ENCODE measurements around the gene OR13G1.
"Not testable (repeated sequence)": the region's sequence is repeated elsewhere in the genome, so short reads cannot be mapped to it uniquely, and the experiment has no call there.

Gene OR13G1, protein sequence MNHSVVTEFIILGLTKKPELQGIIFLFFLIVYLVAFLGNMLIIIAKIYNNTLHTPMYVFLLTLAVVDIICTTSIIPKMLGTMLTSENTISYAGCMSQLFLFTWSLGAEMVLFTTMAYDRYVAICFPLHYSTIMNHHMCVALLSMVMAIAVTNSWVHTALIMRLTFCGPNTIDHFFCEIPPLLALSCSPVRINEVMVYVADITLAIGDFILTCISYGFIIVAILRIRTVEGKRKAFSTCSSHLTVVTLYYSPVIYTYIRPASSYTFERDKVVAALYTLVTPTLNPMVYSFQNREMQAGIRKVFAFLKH

DNA sequence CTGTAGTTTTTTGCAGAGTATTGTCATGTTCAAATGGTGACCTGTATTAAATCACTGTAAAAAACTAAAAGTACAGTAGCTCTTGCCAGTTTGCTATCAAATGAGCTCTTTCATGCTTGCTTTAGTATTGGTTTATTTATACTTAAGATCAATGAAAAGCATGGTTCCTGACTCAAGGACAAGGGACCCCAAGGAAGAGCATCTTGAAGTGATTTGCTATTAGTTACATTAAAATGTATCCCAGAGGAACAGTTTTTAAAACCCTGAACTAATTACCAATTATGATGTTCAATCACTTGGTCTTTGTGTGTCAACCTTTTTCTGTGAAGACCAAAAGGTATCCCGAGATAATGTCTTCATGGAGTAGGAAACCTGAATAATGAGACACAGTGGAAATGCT lies at the start of gene OR13G1:
OR13G1 (minus strand) TSS at position 101 of the 400 bp plus-strand sequence. CDS start 6,698 bp downstream, outside the sequence.
- Mint-ChIP-seq H3K4me3 (no peak within 1 kb of the TSS), H3K27me3 (no peaks in the 10 kb centered on the region), H3K4me1 (no peaks in the 10 kb centered on the region), H3K36me3 (ENCODE audit: insufficient read depth) (no peaks in the 10 kb centered on the region), H3K27ac (ENCODE audit: low read depth) (no peak within 1 kb of the TSS), H3K9me3 (no peaks in the 10 kb centered on the region)
- no peak for DNase-seq (ENCODE audit: low spot score in 2 of 2)
- ATAC-seq (replicated peaks; ENCODE audit: extremely low read depth, poor library complexity, severe bottlenecking), result no peak

DNA sequence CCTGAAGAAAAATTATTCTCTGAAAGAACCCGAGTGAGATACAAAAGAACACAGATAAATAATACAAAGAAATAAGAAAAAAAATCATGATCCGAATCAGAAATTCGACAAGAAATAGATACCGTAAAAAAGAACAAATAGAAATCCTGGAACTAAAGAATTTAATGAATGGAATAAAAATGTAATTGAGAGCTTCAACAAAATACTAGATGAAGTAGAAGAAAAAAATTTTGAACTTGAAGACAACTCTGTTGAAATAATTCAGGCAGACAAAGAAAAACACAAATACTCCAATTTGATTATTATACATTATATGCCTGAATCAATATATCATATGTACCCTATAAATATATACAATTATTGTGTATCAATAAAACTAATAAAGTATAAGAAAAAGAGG lies 41.7 kb upstream of the OR13G1 start:
- no peaks in the 10 kb centered on the region for H3K36me3 Mint-ChIP-seq (ENCODE audit: insufficient read depth)
- no peaks in the 10 kb centered on the region for H3K4me1 Mint-ChIP-seq
- no peak overlapping the region for H3K4me3 Mint-ChIP-seq
- peaks cover 26% of the 10 kb centered on the region for H3K9me3 Mint-ChIP-seq
- DNase-seq (ENCODE audit: low spot score in 2 of 2) (no peak), ATAC-seq (replicated peaks; ENCODE audit: extremely low read depth, poor library complexity, severe bottlenecking) (no peak)
- H3K27me3 Mint-ChIP-seq, result no peaks in the 10 kb centered on the region
- H3K27ac Mint-ChIP-seq (ENCODE audit: low read depth), result no peak overlapping the region

DNA sequence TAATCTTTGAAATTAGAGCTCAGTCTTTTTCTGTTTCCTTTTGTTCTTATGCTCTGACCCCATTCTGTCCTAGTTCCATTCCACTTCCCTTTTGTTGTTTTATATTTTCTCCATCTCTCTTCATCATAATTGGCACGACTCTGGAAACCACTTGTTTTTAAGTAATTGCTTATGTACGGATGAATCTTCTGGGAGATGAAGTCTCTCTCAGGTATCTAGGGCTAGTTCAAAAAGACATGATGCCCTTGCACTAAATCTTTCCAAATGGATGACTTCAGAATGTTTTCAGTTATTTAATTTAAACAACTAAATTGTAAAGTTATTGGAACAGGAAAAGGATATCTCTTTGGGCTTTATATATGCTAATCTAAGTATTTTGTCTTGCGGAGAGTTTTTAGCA lies 37.0 kb upstream of the OR13G1 start, which contains the start of gene OR6F1:
OR6F1 (minus strand) TSS at position 101 of the 400 bp plus-strand sequence. CDS start 3,891 bp downstream, outside the sequence.
- H3K27me3 Mint-ChIP-seq, result no peaks in the 10 kb centered on the region
- H3K9me3 Mint-ChIP-seq, result peaks cover 21% of the 10 kb centered on the region
- H3K36me3 Mint-ChIP-seq (ENCODE audit: insufficient read depth), result no peaks in the 10 kb centered on the region
- H3K4me3 Mint-ChIP-seq, result no peak within 1 kb of the TSS
- ATAC-seq (replicated peaks; ENCODE audit: extremely low read depth, poor library complexity, severe bottlenecking) (no peak), DNase-seq (ENCODE audit: low spot score in 2 of 2) (no peak)
- no peak within 1 kb of the TSS for H3K27ac Mint-ChIP-seq (ENCODE audit: low read depth)
- H3K4me1 Mint-ChIP-seq, result no peaks in the 10 kb centered on the region

DNA sequence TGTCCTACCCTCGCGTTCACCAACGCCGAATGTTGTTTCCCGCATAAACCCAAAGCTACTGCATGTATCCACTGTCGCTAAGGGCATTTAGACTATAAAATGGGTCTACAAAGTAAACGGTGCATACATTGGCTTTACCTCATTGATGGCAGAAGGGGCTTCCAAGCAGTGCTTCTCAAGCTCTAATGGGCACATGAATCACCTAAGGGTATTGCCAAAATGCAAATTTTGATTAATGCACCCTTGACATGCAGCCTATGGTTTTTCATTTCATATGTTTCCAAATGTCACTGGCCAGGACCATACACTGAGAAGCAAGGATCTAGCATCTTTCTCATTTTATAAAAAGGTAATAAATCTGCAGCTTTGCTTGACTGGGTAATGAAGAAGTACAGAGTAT lies 34.2 kb upstream of the OR13G1 start:
- Mint-ChIP-seq H3K27me3 (no peaks in the 10 kb centered on the region), H3K27ac (ENCODE audit: low read depth) (no peak overlapping the region), H3K4me1 (no peaks in the 10 kb centered on the region), H3K9me3 (peaks cover 16% of the 10 kb centered on the region), H3K4me3 (no peak overlapping the region), H3K36me3 (ENCODE audit: insufficient read depth) (no peaks in the 10 kb centered on the region)
- no peak for DNase-seq (ENCODE audit: low spot score in 2 of 2)
- no peak for ATAC-seq (replicated peaks; ENCODE audit: extremely low read depth, poor library complexity, severe bottlenecking)

DNA sequence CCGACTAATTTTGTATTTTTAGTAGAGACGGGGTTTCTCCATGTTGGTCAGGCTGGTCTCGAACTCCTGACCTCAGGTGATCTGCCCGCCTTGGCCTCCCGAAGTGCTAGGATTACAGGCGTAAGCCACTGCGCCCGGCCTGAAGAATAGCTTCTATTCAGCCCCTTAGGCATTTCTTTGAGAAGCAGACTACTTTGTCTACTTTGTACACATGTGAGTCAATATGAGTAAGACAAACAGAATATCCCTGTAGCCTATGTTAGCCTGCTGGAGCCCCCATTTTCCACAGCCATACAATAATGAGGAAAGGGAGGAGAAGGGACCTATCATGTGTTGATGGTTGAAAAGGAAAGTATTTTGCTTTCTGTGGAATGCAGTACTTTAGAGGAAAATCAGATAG lies 31.1 kb upstream of the OR13G1 start:
- H3K27ac Mint-ChIP-seq (ENCODE audit: low read depth); DNase-seq (ENCODE audit: low spot score in 2 of 2); ATAC-seq (replicated peaks; ENCODE audit: extremely low read depth, poor library complexity, severe bottlenecking); H3K36me3 Mint-ChIP-seq (ENCODE audit: insufficient read depth); H3K4me1 Mint-ChIP-seq; H3K9me3 Mint-ChIP-seq; H3K27me3 Mint-ChIP-seq; H3K4me3 Mint-ChIP-seq: not testable (repeated sequence)

DNA sequence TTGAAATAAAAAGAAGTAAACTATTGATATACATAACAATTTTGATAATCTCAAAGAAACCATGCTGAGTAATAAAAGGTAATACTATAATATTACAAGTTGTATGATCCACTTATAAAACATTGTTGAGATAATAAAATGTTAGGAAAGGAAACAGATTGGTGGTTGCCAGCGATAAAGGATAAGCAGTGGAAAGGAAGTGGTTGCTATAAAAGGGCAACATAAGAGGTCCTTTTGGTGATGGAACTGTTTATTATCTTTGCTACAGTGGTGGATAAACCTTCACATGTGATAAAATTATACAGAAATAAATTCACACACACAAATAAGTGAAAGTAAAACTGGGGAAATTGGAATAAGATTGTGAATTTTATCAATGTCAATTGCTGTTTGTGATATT lies 21.8 kb upstream of the OR13G1 start:
- H3K4me3 Mint-ChIP-seq, result no peak overlapping the region
- peaks cover 6% of the 10 kb centered on the region for H3K9me3 Mint-ChIP-seq
- DNase-seq (ENCODE audit: low spot score in 2 of 2), result no peak
- ATAC-seq (replicated peaks; ENCODE audit: extremely low read depth, poor library complexity, severe bottlenecking), result no peak
- H3K4me1 Mint-ChIP-seq, result no peaks in the 10 kb centered on the region
- H3K27ac Mint-ChIP-seq (ENCODE audit: low read depth), result no peak overlapping the region
- H3K27me3 Mint-ChIP-seq, result no peaks in the 10 kb centered on the region
- no peaks in the 10 kb centered on the region for H3K36me3 Mint-ChIP-seq (ENCODE audit: insufficient read depth)

DNA sequence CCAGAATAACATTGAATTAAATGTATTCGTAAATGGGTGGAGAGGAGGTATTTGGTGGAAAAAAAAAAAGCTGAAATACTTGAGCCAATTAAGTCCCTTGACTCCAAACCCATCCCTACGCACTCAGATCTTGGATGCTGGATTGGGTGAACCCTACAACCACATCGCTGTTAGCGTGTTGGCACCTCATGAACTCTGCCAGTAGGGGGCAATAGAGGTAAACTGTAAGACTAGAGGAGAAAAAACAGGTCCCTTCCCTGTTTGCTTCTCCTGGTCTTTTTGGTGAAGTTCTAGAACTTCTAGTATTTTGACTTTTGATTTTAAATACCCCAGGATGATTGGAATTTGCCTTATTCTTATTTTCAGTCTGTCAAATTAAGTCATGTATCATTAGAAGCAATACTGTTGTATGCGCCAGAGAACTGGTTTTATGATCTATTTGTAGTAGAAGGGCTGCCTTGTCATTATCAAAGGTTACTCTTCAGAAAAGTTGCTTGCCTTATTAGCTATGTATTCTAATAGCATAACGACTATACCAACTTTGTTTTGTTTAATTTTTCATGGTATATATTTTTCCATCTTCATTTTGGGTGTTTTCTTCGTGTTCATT lies 1.9 kb upstream of the OR13G1 start:
- Mint-ChIP-seq H3K9me3 (no peaks in the 10 kb centered on the region), H3K36me3 (ENCODE audit: insufficient read depth) (no peaks in the 10 kb centered on the region), H3K27me3 (no peaks in the 10 kb centered on the region), H3K4me1 (no peaks in the 10 kb centered on the region), H3K4me3 (no peak overlapping the region), H3K27ac (ENCODE audit: low read depth) (no peak overlapping the region)
- DNase-seq (ENCODE audit: low spot score in 2 of 2), result no peak
- ATAC-seq (replicated peaks; ENCODE audit: extremely low read depth, poor library complexity, severe bottlenecking), result no peak

DNA sequence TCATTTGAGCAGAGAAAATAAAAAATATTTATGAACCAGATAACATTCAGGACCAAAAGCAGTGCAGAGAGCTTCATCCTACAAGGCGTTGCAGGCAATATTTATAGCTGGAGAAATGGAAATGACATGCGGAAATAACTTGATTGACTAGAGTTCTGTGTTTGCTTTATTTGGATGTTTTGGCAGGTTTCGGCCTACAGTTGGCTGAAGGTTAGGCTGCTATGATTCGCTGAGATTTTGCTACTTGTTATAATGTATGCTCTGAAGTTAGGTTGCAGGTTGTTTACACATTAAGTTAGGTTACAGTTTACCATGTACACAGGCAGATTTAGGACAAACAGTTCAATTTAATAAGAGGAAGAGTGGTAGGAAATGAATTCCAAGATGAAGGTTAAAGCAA lies 632 bp upstream of the OR13G1 start:
- DNase-seq (ENCODE audit: low spot score in 2 of 2), result no peak
- no peak overlapping the region for H3K27ac Mint-ChIP-seq (ENCODE audit: low read depth)

DNA sequence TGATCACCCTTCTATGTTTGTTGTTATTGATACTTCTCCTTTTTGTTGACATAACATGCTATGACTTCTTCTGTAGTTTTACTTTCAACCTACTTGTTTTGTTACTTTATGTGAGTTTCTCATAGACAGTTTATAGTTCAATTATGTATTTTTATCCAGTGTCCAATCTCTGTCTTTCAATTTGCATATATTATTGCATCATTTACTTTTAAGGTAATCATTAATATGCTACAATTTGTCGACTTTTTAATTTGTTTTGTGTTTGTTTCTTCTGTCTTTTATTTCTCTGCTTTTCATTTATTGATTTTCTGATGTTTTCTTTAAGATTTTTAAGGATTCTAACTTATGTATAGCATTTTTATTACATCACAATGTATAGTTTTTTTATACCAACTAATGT lies 10.3 kb downstream of the OR13G1 start:
- peaks cover 11% of the 10 kb centered on the region for H3K9me3 Mint-ChIP-seq
- DNase-seq (ENCODE audit: low spot score in 2 of 2), result no peak
- no peaks in the 10 kb centered on the region for H3K36me3 Mint-ChIP-seq (ENCODE audit: insufficient read depth)
- no peaks in the 10 kb centered on the region for H3K4me1 Mint-ChIP-seq
- no peak overlapping the region for H3K27ac Mint-ChIP-seq (ENCODE audit: low read depth)
- no peak for ATAC-seq (replicated peaks; ENCODE audit: extremely low read depth, poor library complexity, severe bottlenecking)
- H3K4me3 Mint-ChIP-seq, result no peak overlapping the region
- H3K27me3 Mint-ChIP-seq, result no peaks in the 10 kb centered on the region

More for the DNA sequence above, 632 bp upstream of the OR13G1 start:
- no peaks in the 10 kb centered on the region for H3K4me1 Mint-ChIP-seq
- no peak overlapping the region for H3K4me3 Mint-ChIP-seq
- no peaks in the 10 kb centered on the region for H3K27me3 Mint-ChIP-seq
- no peaks in the 10 kb centered on the region for H3K36me3 Mint-ChIP-seq (ENCODE audit: insufficient read depth)
- ATAC-seq (replicated peaks; ENCODE audit: extremely low read depth, poor library complexity, severe bottlenecking), result no peak
- H3K9me3 Mint-ChIP-seq, result no peaks in the 10 kb centered on the region

DNA sequence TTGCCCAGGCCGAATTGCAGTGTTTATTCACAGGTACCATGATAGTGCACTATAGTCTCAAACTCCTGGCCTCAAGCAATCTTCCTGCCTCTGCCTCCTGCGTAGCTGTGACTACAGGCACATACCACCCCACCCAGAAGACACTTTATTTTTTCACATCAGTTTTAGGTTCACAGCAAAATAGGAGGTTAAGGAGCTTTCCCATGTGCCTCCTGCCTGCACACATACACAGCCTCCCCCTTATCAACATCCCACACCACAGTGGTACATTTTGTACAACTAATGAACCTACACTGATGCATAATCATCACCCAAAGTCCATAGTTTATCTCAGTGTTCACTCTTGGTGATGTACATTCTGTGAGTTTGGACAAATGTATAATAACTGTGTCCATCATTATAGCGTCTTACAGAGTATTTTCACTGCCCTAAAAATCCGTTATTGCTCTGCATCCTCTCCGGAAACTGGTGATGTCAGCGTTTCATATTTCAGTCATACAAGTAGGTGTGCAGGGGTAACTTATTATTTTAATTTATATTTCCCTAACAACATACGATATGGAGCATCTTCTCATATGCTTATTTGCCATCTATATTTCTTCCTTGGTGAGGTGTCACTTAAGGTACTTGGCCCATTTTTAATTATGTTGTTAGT lies 23.2 kb downstream of the OR13G1 start:
- no peak for DNase-seq (ENCODE audit: low spot score in 2 of 2)
- Mint-ChIP-seq H3K4me3 (no peak overlapping the region), H3K9me3 (peaks cover 1% of the 10 kb centered on the region), H3K36me3 (ENCODE audit: insufficient read depth) (peaks cover 2% of the 10 kb centered on the region), H3K4me1 (no peaks in the 10 kb centered on the region), H3K27me3 (peaks cover 7% of the 10 kb centered on the region), H3K27ac (ENCODE audit: low read depth) (no peak overlapping the region)
- no peak for ATAC-seq (replicated peaks; ENCODE audit: extremely low read depth, poor library complexity, severe bottlenecking)

DNA sequence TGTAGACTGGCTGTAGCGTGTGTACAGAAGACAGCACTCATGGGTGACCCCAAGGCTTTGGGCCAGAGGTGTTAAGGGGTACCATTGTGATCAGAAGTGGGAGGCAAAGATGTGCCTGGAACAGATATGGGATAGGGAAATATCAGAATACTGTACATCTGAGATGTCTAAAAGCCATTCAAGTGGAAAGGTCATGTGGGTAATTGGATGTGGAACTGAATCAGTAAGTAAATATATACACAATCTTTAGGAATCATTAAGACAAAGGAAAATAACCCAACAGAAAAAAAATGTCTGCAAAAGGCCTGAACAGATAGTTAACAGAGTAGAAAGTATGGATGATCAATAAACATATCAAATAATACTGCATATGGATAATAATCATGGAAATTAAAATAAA lies 26.5 kb downstream of the OR13G1 start:
- no peak for DNase-seq (ENCODE audit: low spot score in 2 of 2)
- ATAC-seq (replicated peaks; ENCODE audit: extremely low read depth, poor library complexity, severe bottlenecking), result no peak
- no peak overlapping the region for H3K27ac Mint-ChIP-seq (ENCODE audit: low read depth)
- peaks cover 2% of the 10 kb centered on the region for H3K36me3 Mint-ChIP-seq (ENCODE audit: insufficient read depth)
- no peaks in the 10 kb centered on the region for H3K9me3 Mint-ChIP-seq
- H3K4me1 Mint-ChIP-seq, result no peaks in the 10 kb centered on the region
- peaks cover 7% of the 10 kb centered on the region for H3K27me3 Mint-ChIP-seq
- no peak overlapping the region for H3K4me3 Mint-ChIP-seq

DNA sequence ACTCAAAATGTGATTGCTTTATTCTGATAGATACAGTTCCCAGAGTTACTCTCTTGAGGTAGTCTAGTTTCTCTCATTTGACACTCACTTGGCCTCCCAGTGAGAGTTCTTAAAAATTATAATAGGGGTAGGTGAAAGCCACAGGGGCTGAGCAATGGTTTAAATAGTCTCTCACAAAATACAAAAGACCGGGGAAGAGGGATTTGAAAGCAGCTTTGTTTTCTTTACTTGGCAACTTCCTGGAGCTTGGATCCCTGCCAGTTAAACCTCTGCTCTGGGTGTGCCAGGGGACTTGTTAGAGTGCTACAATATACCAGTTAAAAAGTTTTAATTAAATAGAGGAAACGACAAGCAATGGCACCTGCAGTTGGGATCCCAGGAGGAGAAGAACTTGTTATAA lies 31.7 kb downstream of the OR13G1 start:
- no peaks in the 10 kb centered on the region for H3K4me1 Mint-ChIP-seq
- H3K36me3 Mint-ChIP-seq (ENCODE audit: insufficient read depth), result peaks cover 4% of the 10 kb centered on the region
- no peaks in the 10 kb centered on the region for H3K9me3 Mint-ChIP-seq
- H3K27me3 Mint-ChIP-seq, result peaks cover 7% of the 10 kb centered on the region
- ATAC-seq (replicated peaks; ENCODE audit: extremely low read depth, poor library complexity, severe bottlenecking), result no peak
- DNase-seq (ENCODE audit: low spot score in 2 of 2), result no peak
- no peak overlapping the region for H3K27ac Mint-ChIP-seq (ENCODE audit: low read depth)
- no peak overlapping the region for H3K4me3 Mint-ChIP-seq

DNA sequence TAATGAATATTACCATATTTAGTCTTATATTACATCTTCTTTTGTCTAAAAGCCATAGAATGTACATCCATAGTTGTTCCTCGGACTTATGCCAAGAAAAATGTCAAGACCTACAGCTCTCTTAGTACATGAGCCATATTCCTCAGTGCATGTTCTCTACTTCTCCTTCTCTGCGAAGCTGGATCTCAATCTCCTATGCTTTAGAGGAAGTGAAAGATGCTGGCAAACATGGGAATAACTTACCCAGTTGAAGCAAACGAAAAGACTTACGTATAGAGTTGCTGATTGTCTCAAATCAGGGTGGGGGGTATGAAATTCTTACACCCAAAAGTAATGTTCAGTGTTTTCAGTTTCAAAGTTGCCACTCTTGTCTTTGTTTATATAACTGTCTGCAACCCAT lies 32.7 kb downstream of the OR13G1 start:
- no peak for DNase-seq (ENCODE audit: low spot score in 2 of 2)
- Mint-ChIP-seq H3K27me3 (peaks cover 5% of the 10 kb centered on the region), H3K4me3 (no peak overlapping the region), H3K9me3 (no peaks in the 10 kb centered on the region), H3K27ac (ENCODE audit: low read depth) (no peak overlapping the region), H3K36me3 (ENCODE audit: insufficient read depth) (peaks cover 4% of the 10 kb centered on the region), H3K4me1 (no peaks in the 10 kb centered on the region)
- ATAC-seq (replicated peaks; ENCODE audit: extremely low read depth, poor library complexity, severe bottlenecking), result no peak

Measured in central memory CD8-positive, alpha-beta T cell (primary cell).